RKO (cell line): Measurements from ENCODE around the gene ZDHHC19.
"Not testable (repeated sequence)": the region's sequence is repeated elsewhere in the genome, so short reads cannot be mapped to it uniquely, and the experiment has no call there.

ENCODE experiments used
- DNase-seq: peaks from one replicate; pipeline ENCODE4 v3.0.0-alpha.2; 2016; ENCODE audit warnings: low spot score

ZDHHC19 gene

DNA sequence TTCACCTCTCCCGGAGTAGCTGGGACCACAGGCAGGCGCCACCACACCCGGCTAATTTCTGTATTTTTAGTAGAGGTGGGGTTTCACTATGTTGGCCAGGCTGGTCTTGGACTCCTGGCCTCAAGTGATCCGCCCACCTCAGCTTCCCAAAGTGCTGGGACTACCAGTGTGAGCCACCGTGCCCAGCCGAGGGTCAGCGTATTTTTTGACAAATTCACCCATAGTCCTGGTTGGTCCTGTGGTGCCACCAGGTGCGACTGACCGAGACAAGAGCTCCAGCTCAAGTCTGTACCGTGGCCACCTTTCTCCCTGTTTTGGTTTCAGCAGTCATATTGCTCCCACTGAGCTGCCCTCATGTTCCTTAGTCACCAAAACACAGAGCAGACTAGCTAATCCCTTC is 13.9 kb upstream of the ZDHHC19 start:
- DNase-seq, result no peak

DNA sequence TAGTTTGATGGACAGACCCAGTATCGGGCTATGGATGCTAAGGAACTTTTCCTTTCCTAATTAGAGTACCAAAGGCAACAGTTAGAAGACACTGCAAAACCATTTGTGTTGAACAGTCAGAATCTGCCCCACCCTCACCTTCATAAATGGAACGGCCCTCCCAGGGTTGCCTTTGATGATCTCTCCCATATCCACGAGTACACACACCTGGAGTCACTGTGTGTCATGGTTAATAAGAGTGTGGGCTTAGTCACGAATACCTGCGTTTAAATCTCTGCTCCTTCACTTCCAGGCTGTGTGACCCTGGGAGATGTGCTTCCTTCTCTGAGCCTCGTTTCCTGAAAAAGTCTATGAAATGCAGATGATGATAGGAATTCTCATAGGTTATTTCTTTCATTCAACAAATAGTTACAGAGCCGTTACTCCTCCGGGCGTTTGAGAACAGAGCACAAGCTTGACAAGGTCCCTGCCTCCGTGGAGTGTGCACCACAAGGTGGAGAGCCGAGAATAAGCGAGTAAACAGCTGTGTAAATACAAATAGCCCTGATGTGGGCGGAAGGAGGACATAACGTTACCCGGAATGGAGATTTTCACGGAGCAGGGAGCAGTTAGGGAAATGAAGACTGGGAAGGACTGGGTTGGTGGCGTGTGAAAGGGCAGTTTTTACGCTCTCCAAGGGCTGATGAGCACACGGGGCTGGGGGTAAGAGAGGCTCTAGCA is 11.8 kb upstream of the ZDHHC19 start:
- DNase-seq, result no peak

GRCh38 chr3:196220991-196221390 is 9.8 kb upstream of the ZDHHC19 start:
- DNase-seq, result no peak

DNA sequence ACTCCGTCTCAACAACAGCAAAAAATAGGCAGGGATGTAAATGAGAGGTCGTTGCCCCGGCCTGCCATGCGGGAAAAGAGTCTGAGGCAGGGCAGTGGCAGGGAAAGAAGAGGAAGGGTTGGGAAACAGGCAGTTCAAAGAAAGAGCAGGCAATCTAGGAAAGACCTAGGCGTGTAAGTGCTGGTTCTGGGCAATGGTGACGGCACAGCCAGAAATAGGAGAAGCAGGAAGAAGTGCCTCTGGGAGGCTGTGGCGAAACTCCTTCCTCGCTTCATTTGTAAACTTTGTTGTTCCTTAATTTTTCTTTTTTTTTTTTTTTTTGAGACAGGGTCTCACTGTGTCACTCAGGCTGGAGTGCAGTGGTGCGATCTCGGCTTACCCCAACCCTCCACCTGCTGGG is 9.4 kb upstream of the ZDHHC19 start:
- DNase-seq, result no peak

DNA sequence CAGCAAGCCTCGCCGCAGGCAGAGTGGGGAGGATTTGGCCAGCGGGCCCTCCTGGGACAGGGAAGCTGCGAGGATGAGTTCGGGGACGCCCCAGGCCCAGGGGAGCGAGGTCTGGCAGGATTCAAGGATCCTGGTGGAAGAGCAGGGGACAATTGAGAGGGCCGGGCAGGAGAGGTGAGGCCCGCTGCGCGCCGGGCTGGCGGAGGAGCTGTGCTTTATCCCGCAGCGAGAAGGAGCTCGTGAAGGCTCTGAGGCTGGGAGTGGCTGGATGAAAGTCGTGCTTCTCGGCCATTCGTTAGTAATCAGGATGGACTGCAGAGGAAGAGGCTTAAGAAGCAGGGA is 8.7 kb upstream of the ZDHHC19 start:
- DNase-seq, result no peak

DNA sequence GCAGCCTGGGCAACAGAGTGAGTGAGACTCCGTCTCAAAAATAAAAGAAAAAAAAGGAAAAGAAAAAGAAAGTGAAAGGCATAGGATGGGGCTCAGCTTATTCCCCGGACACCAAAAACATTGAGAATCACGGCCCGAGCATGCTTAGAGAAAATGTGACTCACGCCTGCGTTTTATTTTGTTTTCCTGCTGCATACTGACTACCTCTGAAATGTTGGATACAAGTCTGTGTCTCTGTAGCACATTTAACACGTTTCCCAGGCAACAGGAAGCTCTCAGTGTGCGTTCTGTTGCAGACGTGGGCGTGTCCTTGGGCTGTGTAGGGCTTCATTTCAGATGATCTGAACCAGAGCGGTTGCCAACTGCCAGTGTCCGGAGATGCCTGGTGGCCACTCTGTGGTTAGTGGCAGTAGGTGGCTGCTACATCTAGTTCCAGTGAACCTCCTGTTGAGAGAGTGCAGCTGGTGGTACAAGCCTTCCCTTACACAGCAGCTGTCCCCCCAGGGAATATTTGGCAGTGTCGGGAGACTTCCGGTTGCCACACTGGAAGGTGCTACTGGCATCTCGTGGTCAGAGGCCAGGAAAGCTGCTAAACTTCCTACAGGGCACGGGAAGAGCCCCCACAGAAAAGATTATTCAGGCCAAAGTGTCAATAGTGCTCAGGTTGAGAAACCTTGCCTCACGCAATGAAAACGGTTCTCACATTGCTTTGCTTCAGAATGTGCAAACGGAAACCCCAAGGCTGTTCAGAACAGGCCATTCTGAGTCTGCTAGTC is 8.2 kb upstream of the ZDHHC19 start:
- peak; percentile 40 for DNase-seq

DNA sequence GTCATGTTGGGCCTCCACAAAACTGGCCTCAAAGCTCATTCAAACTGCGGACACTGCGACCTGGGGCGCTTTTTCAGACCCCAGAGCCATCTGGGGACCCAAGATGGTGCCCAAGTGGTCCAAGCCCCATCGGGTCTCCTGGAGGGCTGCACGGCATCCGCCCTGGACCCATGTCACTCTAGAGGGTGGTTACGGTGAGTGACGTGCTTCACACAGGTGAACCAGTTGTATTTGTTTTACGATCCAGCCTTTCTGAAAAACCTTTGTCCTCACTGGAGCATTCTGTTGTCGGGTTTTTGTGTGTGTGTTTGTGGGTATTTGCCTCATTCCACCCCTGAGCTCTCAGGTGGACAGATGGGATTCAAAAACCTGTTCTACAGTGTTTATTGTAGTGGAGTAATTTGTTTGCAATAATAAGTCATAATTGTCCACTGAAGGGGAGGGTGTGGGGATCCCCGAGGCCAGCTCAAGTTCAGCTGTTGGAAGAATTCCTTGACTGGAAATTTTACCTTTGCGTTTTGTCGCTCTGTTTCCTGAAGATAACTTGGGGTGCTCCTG is 7.0 kb upstream of the ZDHHC19 start:
- no peak for DNase-seq

DNA sequence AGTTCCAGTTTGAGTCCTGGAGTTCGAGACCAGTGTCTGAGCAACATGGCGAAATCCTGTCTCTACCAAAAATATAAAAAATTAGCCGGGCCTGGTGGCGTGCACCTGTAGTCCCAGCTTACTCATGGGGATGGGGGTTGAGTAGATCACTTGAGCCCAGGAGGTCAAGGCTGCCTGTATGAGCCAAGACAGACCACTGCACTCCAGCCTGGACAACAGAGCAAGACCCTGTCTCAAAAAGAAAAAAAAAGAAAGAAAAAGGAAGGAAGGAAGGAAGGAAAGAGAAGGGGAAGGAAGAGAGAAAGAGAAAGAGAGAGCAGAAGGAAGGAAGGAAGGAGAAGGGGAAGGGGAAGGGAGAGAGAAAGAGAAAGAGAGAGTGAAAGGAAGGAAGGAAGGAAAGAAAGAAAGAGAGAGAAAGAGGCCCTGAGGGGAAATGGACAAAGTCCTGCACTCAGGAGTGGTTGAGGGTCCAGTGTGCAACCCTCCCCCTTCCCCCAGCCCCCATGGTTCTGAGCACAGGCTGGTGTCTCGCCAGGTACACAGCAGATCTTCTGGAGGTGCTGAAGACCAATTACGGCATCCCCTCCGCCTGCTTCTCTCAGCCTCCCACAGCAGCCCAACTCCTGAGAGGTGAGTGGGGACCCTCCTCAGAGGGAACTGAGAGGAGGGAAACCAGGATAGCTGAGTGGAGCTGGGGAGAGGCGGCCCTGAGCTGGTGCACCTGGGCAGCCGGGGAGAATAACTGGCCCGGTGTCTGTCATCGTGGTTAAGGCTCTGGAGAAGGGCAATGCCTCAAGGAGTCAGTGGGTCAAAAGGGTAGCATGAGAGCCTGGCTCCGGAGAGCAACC is 6.3 kb upstream of the ZDHHC19 start:
- DNase-seq, result no peak

- no peak for DNase-seq
These were observed 5.5 kb upstream of the ZDHHC19 start for GRCh38 chr3:196216681-196217211.

DNA sequence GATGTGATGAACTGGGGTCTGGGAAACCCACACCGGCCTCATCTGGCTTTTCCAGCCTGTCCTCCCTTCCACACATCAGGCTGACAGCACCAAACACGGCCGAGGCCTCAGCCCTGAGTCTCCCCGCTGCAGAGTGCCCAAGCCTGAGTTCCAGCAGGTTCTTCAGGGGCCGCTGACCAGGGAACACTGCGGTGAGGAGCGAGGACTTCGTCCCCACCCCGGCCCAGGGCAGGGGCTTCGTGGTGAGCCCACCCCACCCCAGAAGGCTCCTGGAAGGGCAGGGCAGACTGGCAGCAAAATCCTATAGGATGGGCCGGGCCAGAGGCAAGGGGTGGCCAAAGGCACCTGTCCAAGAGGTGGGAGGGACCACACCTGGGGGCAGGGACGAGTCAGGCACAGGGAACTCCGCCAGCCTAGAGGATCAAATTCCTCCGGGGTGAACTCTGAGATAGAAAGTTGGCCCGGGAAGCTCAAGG is 4.9 kb upstream of the ZDHHC19 start, which contains the start of gene SLC51A:
Gene SLC51A (plus strand): TSS at position 446 of the 476 bp plus-strand sequence. CDS start 179 bp downstream, outside the sequence.
- DNase-seq, result no peak

GRCh38 chr3:196215493-196216020 is 4.4 kb upstream of the ZDHHC19 start:
- DNase-seq, result no peak

GRCh38 chr3:196214783-196215441 is 3.7 kb upstream of the ZDHHC19 start:
- DNase-seq, result no peak

DNA sequence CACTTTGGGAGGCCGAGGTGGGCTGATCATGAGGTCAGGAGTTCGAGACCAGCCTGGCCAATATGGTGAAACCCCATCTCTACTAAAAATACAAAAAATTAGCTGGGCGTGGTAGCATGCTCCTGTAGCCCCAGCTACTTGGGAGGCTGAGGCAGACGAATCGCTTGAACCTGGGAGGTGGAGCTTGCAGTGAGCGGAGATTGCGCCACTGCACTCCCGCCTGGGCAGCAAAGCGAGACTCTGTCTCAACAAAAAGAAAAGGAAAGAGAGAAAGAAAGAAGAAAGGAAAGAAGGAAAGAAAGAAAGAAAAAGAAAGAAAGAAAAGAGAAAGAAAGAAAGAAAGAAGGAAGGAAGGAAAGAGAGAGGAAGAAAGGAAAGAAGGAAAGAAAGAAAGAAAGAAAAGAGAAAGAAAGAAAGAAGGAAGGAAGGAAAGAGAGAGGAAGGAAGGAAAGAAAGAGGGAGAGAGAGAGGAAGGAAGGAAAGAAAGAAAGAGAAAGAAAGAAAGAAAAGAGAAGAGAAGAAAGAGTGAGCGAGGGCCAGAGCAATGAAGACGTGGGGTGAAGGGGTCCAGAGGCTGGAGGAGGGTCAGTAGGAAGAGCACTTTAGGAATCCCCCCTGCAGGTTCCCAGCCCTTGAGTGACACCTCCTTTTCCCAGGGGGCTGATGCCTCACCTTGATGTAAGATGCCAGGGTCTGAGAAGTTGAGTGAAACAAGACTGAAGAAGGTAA is 1.1 kb downstream of the ZDHHC19 start:
- not testable (repeated sequence) for DNase-seq

GRCh38 chr3:196208942-196209695 is 2.1 kb downstream of the ZDHHC19 start:
- no peak for DNase-seq

DNA sequence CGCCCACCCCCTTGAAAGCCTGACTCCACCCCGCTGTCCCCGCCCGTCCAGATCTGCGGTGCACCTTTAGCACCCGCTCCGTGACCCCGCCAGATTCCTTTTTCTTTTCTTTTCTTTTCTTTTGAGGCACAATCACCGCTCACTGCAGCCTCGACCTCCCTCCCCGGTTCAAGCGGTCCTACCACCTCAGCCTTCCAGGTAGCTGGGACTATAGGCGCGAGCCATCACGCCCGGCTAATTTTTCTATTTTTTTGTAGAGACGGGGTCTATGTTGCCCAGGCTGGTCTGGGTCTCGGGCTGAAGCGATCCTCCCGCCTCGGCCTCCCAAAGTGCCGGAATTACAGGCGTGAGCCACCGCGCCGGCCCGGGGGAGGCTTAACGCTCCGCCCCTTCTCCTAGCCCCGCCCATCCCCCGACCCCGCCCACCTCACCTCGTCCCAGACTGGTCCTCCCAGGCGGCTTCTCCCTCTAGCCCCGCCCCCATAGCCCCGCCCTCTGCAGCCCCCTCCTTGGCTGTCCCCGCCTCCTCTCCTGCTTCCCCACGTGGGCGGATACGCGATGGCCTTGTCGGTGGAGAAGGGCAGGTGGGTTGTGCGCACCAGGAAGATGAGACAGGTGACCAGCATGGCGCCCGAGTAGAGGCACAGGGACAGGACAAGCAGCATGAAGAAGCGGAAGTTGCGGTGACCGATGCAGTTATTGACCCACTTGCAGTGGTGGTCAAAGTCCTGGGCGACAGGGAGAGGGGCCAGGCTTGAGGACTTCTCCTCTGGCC is 3.2 kb downstream of the ZDHHC19 start:
- DNase-seq, result no peak

- DNase-seq, result no peak
These were observed 3.9 kb downstream of the ZDHHC19 start for GRCh38 chr3:196207159-196207832.

- DNase-seq, result not testable (repeated sequence)
These were observed 5.6 kb downstream of the ZDHHC19 start for GRCh38 chr3:196205442-196206205.
